Mucosa of rectum (tissue), 2 donors: Measurements from ENCODE around the gene RORB.

Source experiments
- H3K27ac ChIP-seq, 2 donors: one replicate each; pipeline ENCODE4 v1.7.0; 2013; ENCODE audit warnings: inconsistent platforms in 2 of 2, low read depth in 2 of 2, low read length in 2 of 2
- H3K27me3 ChIP-seq, 2 donors: one replicate each; pipeline ENCODE4 v1.7.0; 2013; ENCODE audit warnings: low read length in 2 of 2; ENCODE audit not compliant: control insufficient read depth in 2 of 2, insufficient read depth in 2 of 2
- H3K36me3 ChIP-seq, 2 donors: one replicate each; pipeline ENCODE4 v1.7.0; 2013; ENCODE audit warnings: low read length in 2 of 2; ENCODE audit not compliant: control insufficient read depth in 2 of 2, insufficient read depth in 2 of 2
- H3K4me1 ChIP-seq, 2 donors: one replicate each; pipeline ENCODE4 v1.7.0; 2013; ENCODE audit warnings: low read length in 2 of 2, mild to moderate bottlenecking in 1 of 2; ENCODE audit not compliant: control insufficient read depth in 2 of 2, insufficient read depth in 2 of 2
- H3K4me3 ChIP-seq, 2 donors: one replicate each; pipeline ENCODE4 v1.7.0; 2013; ENCODE audit warnings: low read length in 2 of 2
- H3K9ac ChIP-seq, 2 donors: one replicate each; pipeline ENCODE4 v1.7.0; 2013; ENCODE audit warnings: low read length in 2 of 2, low read depth in 1 of 2, mild to moderate bottlenecking in 1 of 2
- H3K9me3 ChIP-seq, 2 donors: one replicate each; pipeline ENCODE4 v1.7.0; 2013; ENCODE audit warnings: low read length in 2 of 2; ENCODE audit not compliant: control insufficient read depth in 2 of 2
- donor health status: healthy.
- donor health status: Normal muscosa, but diverticular disease.

The RORB gene

DNA sequence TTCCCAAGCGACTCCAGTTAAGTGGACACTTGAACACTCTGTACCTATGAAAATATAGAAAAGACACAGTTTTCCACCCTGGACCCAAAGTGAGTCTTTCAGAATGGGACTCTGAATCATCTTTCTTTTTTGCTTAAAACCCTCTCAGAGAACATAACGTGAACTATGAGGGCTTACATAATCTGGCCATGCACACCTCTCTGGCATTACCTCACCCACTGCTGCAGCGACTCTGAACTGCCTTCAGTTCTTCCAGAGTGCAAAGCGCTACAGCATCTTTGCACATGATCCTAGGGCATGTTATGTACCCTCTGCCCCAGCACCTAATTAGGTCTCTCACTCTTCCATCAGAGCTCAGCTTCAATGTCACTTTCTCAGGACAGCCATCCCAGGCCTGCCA lies 186.2 kb downstream of the RORB start:
- Histone ChIP-seq H3K27ac (no peak overlapping the region), H3K4me1 (no peaks in the 10 kb centered on the region), H3K36me3 (no peaks in the 10 kb centered on the region), H3K27me3 (no peaks in the 10 kb centered on the region), H3K9ac (no peak overlapping the region), H3K4me3 (no peak overlapping the region), H3K9me3 (no peaks in the 10 kb centered on the region)

DNA sequence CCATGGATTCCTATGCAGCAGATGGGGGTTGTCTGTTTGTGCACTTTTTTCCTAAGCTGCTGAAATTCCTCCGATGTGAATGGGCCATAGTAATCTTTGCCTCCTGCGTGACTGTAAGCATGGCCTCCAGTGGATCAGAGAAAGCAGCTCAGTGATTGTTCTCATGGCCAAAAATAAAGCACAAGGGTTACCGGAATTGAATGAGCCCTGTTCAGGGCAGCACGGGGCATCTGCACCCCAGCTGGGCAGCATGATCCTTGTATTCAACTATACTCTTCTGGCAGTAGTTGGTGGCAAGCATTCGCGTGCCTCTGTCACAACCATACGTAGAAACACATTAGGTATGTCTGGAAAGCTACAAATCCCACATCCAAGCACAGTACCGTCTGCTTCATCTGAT lies 193.9 kb downstream of the RORB start:
- no peaks in the 10 kb centered on the region for H3K4me1 ChIP-seq
- H3K9me3 ChIP-seq, result no peaks in the 10 kb centered on the region
- no peak overlapping the region for H3K27ac ChIP-seq
- H3K4me3 ChIP-seq, result no peak overlapping the region
- H3K36me3 ChIP-seq, result no peaks in the 10 kb centered on the region
- no peaks in the 10 kb centered on the region for H3K27me3 ChIP-seq
- no peak overlapping the region for H3K9ac ChIP-seq

DNA sequence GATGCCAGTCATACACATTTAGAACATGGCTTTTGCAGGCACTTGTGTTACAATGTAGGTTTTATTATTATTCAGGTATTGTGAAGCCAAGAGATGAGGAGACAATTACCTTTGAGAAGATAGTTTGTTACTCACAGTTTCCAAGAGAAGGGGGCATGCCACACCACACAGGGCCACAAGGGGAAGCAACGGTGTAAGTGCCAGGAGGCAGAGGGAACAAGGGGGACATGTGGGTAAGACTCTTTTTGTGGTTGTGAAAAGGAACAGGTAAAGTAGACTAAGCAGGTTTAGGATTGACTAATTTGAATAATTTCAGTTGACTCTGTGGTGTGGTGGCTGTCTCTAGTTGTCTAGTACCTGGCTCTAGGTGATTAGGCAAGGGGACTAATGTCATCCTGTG lies 199.4 kb downstream of the RORB start:
- Histone ChIP-seq H3K36me3 (no peaks in the 10 kb centered on the region), H3K4me1 (no peaks in the 10 kb centered on the region), H3K27me3 (no peaks in the 10 kb centered on the region), H3K9me3 (no peaks in the 10 kb centered on the region), H3K4me3 (no peak overlapping the region), H3K27ac (no peak overlapping the region), H3K9ac (no peak overlapping the region)

DNA sequence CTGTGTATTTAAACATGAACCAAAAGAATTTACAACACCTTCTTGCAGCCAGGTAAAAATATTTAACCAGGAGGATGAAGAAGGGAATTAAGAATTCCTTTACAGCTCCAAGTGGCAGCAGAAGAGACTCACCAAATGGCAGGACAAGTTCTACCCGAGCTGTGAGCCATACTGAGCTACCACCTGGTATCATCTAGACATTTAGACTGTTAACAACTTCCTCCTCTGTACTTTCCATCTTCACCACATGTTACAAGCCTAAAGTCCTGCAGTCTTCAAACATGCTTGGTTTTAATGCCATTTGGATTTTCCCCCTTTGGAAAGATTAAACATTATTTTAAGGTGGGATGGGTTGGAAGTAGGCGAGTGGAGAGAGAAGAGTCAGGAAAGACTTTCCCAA lies 200.4 kb downstream of the RORB start:
- Histone ChIP-seq H3K9me3 (no peaks in the 10 kb centered on the region), H3K4me1 (no peaks in the 10 kb centered on the region), H3K4me3 (no peak overlapping the region), H3K36me3 (no peaks in the 10 kb centered on the region), H3K27ac (no peak overlapping the region), H3K9ac (no peak overlapping the region), H3K27me3 (no peaks in the 10 kb centered on the region)

DNA sequence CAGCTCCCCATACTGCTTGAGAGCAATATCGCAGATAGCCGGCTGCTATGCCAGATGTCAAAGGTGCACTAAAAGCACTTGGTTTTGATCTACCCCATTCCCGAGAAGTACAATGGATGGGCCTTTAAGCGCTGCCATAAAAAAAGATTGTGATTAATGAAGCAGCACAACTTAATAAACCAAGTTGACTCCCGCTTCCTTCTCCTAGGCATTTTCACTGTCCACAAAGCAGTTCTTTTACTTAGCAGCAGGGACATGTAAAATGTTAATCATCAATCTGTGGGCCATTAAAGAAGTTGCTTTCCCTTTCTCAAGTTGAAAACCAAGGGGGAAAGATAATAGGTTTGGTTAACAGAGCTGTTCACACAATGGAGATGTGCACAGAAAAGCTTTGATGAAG lies 214.2 kb downstream of the RORB start:
- no peaks in the 10 kb centered on the region for H3K4me1 ChIP-seq
- H3K36me3 ChIP-seq, result no peaks in the 10 kb centered on the region
- H3K9me3 ChIP-seq, result no peaks in the 10 kb centered on the region
- no peak overlapping the region for H3K27ac ChIP-seq
- peaks cover 0 to 2% of the 10 kb centered on the region in 2 donors for H3K27me3 ChIP-seq
- no peak overlapping the region for H3K9ac ChIP-seq
- no peak overlapping the region for H3K4me3 ChIP-seq

DNA sequence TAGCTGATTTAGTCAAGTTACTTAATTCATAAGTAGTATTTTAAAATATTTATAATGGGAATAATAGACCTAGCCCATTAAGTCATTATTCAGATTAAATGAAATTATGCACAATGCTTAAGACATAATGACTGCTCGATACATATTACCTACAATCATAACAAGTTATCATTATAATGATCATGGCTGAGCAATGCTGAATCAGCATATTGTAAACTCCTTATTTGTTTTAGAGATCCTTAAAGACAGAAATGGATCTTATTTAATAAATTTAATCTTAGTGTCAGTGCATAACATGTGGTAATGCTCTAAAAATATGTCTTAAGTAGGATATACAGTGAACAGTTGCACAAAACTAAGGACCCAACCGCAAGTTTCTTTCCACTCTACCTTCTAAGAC lies 221.6 kb downstream of the RORB start:
- Histone ChIP-seq H3K9me3 (no peaks in the 10 kb centered on the region), H3K4me3 (no peak overlapping the region), H3K4me1 (no peaks in the 10 kb centered on the region), H3K27ac (no peak overlapping the region), H3K27me3 (no peaks in the 10 kb centered on the region), H3K9ac (no peak overlapping the region), H3K36me3 (no peaks in the 10 kb centered on the region)

DNA sequence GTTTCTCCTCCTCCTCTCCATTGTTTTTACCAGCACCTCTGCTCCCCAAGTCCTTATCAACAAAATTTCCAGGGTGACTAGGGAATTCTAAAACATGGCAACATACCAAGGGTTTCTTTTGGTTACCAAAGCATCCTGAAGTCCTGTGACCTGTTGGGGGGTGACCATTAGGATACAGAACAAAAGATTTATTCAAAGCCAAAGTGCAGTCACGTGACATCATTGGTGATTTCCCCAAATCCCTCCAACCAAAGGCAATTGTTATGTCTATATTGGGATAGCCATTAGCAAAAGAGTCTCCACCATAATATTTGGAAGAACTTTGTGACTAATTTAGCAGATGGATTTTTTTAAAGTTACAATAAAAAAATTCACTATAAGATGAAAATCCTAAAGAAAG lies 222.2 kb downstream of the RORB start:
- Histone ChIP-seq H3K4me1 (no peaks in the 10 kb centered on the region), H3K27me3 (no peaks in the 10 kb centered on the region), H3K9ac (no peak overlapping the region), H3K4me3 (no peak overlapping the region), H3K36me3 (no peaks in the 10 kb centered on the region), H3K9me3 (no peaks in the 10 kb centered on the region), H3K27ac (no peak overlapping the region)

DNA sequence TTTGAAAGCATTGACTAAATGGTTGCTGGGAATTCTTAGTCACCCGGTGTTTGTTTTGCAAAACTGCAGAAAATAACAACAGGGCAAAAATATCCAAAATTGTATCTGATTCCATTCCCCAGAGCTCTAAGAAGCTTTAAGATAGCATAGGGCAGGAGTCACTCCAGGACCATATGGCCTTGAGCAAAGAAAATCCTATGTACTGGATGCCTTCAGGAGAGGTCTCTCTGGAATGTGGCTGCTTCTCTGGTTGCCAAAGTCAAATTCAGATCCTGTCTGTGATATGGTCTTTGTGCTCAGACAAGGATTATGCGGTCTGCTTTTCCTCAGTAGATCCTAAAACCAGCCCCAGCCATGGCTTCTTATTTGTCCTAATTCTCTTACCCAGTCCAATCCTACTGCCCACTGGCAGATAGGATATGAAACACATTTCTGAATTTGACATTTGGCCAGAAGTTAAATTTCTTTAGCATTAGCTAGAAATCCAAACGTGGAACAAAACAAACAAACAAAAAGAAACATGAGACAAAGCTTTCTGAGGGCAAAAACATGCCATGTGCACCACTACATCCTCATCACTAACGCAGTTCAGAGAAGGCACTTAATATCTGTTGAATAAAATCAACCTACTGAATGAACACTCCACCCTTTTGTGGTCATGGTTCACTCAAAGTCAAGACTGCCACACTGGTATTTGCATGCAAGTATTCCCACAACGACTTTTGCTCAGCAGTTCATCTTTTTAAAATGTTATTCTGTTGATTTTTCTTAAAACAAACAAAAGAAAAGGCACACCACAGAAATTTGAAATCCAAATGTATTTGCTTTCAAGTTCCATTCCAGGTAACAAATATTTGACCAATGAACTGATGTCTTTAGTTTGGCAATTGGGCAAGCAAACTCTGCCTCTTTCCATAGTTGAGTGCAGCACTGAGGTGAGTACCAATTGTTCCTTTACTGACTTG lies 224.8 kb downstream of the RORB start:
- H3K9me3 ChIP-seq, result no peaks in the 10 kb centered on the region
- no peaks in the 10 kb centered on the region for H3K4me1 ChIP-seq
- no peak overlapping the region for H3K27ac ChIP-seq
- H3K27me3 ChIP-seq, result no peaks in the 10 kb centered on the region
- no peak overlapping the region for H3K9ac ChIP-seq
- peaks cover 0 to 2% of the 10 kb centered on the region in 2 donors for H3K36me3 ChIP-seq
- no peak overlapping the region for H3K4me3 ChIP-seq

DNA sequence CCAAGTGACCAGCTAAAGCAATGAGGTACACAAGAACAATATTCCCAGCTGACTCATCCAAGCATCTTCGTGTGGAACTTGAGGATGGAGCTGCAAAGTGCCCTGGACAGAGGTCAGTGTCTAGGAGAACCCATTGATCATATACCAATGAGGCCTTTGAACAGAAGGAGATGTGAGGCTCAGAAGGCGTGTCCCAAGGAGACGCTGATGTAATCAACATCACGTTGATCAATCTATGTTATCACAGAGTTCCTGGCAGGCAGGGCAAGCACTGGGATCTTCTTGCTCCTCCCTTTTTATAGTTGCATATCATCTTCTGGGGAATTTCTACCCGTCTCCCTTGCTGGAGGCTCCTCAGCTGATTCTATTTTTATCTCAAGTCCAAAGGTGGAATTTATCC lies 227.2 kb downstream of the RORB start:
- Histone ChIP-seq H3K9ac (no peak overlapping the region), H3K27ac (no peak overlapping the region), H3K4me3 (no peak overlapping the region), H3K27me3 (no peaks in the 10 kb centered on the region), H3K9me3 (no peaks in the 10 kb centered on the region), H3K36me3 (peaks cover 0 to 5% of the 10 kb centered on the region in 2 donors), H3K4me1 (no peaks in the 10 kb centered on the region)

DNA sequence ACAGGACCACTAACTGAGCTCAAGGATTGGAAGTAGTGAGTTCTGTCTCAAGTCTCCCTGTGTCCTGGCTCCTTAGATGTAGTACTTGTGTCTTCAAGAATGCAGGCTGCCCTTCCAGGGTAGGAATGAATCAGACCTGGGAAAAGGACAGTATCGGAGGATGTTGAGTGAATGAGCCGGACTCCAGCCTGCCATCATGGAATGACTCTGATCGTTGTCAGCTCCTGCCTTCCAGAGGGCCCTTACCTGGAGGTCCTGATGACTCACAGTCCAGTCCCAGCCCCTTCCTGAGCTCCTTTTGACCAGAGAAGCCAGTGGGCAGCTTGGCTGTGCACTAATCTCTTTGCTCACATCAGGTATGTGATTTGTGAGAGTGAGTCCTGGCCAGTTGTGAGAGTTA lies 229.4 kb downstream of the RORB start:
- Histone ChIP-seq H3K27ac (no peak overlapping the region), H3K9me3 (no peaks in the 10 kb centered on the region), H3K4me3 (no peak overlapping the region), H3K4me1 (no peaks in the 10 kb centered on the region), H3K36me3 (peaks cover 0 to 5% of the 10 kb centered on the region in 2 donors), H3K27me3 (no peaks in the 10 kb centered on the region), H3K9ac (no peak overlapping the region)
